ENCODE data around the gene KCNMA1.

Gene KCNMA1

DNA sequence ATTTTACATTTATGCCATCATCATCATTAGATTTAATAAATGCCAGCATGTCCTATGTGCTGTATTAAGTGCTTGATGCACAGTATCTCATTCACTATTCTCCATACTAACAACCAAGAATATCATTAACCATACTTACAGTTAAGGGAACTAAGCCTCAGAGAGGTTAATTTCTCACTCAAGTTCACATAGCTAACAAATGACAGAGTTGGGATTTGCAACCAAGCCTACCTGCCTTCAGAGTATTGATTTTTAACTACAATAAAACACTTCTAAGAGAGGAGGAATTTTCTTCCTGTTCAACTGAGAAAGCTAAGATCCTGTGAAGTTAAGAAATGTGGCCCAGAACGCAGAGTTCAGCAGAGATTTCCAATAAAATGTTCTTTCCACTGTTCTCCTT lies 403.0 kb downstream of the KCNMA1 start:
- no peak overlapping the region for H3K27ac ChIP-seq
- TF ChIP-seq ZFX (IDR thresholded peaks at IDR 0.05; ENCODE audit: borderline replicate concordance): no peak
- TF ChIP-seq, protein P1, sequence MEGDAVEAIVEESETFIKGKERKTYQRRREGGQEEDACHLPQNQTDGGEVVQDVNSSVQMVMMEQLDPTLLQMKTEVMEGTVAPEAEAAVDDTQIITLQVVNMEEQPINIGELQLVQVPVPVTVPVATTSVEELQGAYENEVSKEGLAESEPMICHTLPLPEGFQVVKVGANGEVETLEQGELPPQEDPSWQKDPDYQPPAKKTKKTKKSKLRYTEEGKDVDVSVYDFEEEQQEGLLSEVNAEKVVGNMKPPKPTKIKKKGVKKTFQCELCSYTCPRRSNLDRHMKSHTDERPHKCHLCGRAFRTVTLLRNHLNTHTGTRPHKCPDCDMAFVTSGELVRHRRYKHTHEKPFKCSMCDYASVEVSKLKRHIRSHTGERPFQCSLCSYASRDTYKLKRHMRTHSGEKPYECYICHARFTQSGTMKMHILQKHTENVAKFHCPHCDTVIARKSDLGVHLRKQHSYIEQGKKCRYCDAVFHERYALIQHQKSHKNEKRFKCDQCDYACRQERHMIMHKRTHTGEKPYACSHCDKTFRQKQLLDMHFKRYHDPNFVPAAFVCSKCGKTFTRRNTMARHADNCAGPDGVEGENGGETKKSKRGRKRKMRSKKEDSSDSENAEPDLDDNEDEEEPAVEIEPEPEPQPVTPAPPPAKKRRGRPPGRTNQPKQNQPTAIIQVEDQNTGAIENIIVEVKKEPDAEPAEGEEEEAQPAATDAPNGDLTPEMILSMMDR (IDR thresholded peaks at IDR 0.05): no peak

DNA sequence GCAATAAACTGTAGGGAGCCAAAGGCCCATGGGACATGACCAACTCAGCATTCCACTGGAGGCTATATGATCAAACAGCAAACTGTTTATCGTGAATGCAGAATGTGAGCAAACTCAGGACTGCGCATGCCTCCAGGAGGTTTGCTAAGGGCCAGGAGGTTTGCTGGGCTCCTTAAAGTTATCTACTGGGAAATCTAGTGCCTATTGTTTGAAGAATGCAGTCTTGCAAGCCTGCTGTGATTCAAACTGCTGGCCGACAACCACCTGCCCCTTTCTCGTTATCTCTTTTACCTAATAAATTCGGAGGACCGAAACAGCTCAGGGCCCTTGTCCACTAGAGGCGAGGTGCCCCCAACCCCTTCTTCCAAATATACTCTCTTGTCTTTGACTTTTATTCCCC lies 404.1 kb downstream of the KCNMA1 start:
- H3K27ac ChIP-seq: no peak overlapping the region
- TF ChIP-seq ZFX (IDR thresholded peaks at IDR 0.05; ENCODE audit: borderline replicate concordance): no peak
- TF ChIP-seq, protein P1 (IDR thresholded peaks at IDR 0.05): no peak

DNA sequence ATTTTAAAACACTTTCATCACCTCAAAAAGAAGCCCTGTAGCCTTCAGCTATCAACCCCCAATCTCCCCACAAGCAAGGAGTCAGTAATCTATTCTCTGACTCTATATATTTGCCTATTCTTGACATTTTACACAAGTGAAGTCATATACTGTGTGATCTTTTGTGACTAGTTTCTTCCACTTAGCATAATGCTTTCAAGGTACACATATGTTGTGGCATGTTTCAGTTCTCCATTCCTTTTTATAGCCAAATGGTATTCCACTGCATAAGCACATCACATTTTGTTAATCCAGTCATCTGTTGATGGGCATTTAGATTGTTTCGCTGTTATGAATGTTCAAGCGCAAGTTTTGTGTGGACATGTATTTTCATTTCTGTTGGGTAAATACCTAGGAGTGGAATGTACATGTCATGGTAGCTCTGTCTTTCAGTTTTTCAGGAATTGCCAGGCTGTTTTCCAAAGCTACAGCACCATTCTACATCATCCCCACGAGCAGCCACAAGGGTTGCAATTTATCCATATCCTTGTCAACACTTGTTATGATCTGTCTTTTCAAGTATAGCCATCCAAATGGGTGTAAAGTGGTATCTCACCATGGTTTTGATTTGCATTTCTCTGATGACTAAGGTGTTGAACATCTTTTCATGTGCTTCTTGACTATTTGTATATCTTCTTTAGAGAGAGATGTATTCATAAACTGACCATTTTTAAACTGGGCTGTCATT lies 405.6 kb downstream of the KCNMA1 start:
- TF ChIP-seq, protein P1 (IDR thresholded peaks at IDR 0.05): no peak
- TF ChIP-seq ZFX (IDR thresholded peaks at IDR 0.05; ENCODE audit: borderline replicate concordance): no peak
- H3K27ac ChIP-seq: no peak overlapping the region

DNA sequence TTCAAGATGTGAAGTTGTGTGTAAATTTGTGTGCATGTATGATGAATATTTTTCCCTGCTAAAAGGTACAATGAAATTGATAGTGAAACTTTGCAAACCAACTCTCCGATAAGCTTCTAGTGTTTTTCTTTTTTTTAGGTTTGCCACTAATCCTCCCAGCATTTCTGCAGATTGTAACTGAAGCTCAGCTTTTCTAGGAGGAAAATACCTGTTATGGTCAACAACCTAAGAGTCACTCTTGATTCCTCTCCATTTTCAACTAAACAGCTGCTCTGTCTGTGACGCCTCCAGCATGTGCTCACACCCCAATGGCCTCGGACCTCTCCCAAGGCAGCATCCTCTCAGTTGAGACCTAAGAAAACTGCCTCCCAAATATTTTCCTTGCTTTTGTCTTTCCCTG lies 406.2 kb downstream of the KCNMA1 start:
- TF ChIP-seq, protein P1 (IDR thresholded peaks at IDR 0.05): no peak
- no peak for TF ChIP-seq ZFX (IDR thresholded peaks at IDR 0.05; ENCODE audit: borderline replicate concordance)
- no peak overlapping the region for H3K27ac ChIP-seq

DNA sequence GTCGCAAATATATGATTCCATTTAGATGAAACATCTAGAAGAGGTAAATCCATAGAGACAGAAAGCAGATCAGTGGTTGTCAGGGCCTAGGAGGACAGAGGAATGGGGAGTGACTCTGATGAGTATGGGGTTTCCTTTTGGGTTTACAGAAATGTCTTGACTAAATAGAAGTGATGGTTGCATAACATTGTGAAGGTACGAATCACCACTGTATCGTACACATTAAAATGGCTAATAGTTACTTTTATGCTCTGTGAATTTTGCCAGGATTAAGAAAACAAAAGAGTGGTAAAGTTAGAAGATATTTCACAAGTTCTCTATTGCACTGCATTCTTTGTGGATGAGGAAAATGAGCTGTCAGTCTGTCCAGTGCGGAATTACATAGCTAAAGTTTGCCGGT lies 407.4 kb downstream of the KCNMA1 start:
- no peak overlapping the region for H3K27ac ChIP-seq
- TF ChIP-seq, protein P1 (IDR thresholded peaks at IDR 0.05): no peak
- no peak for TF ChIP-seq ZFX (IDR thresholded peaks at IDR 0.05; ENCODE audit: borderline replicate concordance)

DNA sequence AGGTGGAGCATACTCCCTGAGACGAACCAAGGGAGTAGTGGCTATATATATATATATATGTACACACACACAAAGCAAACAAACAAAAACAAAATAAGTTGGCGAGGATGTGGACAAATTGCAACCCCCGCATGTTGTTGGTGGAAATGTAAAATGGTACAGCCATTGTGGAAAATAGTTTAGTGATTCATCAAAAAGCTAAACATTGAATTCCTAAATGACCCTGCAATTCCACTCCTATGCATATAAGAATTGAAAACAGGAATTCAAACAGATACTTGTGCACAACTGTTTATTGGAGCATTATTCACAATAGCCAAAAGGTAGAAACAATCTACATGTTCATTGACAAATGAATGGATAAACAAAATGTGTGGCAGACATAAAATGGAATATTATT lies 407.9 kb downstream of the KCNMA1 start:
- TF ChIP-seq, protein P1 (IDR thresholded peaks at IDR 0.05): no peak
- TF ChIP-seq ZFX (IDR thresholded peaks at IDR 0.05; ENCODE audit: borderline replicate concordance): no peak
- no peak overlapping the region for H3K27ac ChIP-seq

DNA sequence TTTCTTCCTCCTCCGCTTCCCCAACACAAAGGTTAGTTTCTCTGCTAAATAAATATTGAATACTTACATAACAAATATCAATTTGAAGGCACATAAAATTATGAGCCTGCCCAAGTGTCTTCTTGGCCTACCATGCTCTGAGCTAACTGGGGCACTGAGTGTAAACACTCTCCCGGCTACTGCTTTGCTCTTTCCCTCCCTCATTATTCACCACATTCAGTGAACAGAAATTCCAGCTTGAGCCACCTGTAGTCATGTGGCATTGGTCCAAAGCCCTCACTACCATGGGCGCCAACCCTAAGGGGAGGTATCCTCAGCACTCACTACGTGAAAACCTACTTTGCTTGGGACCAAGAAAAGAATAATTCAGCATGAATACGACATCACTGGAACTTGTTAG lies 409.0 kb downstream of the KCNMA1 start:
- no peak for TF ChIP-seq ZFX (IDR thresholded peaks at IDR 0.05; ENCODE audit: borderline replicate concordance)
- TF ChIP-seq, protein P1 (IDR thresholded peaks at IDR 0.05): no peak
- H3K27ac ChIP-seq: no peak overlapping the region

All from 22Rv1 (cell line).